ENCODE results near the gene DHX16. TPM values are rescaled to one million over a fixed set of nuclear protein-coding genes. Genes with fewer than 3 reads are reported as not detected.

Gene DHX16
- total RNA-seq = 29.3 TPM

GRCh38 chr6:30672445-30673253, at the start of gene DHX16:
Gene DHX16, minus strand, starts transcription at chr6:30673006. Its CDS starts 165 bp downstream, at chr6:30672841.

GRCh38 chr6:30719791-30720737, 47.3 kb upstream of the DHX16 start, which contains the start of gene TUBB:
Gene TUBB, plus strand, starts transcription at chr6:30720352. Its CDS starts 155 bp downstream, at chr6:30720507.

DNA sequence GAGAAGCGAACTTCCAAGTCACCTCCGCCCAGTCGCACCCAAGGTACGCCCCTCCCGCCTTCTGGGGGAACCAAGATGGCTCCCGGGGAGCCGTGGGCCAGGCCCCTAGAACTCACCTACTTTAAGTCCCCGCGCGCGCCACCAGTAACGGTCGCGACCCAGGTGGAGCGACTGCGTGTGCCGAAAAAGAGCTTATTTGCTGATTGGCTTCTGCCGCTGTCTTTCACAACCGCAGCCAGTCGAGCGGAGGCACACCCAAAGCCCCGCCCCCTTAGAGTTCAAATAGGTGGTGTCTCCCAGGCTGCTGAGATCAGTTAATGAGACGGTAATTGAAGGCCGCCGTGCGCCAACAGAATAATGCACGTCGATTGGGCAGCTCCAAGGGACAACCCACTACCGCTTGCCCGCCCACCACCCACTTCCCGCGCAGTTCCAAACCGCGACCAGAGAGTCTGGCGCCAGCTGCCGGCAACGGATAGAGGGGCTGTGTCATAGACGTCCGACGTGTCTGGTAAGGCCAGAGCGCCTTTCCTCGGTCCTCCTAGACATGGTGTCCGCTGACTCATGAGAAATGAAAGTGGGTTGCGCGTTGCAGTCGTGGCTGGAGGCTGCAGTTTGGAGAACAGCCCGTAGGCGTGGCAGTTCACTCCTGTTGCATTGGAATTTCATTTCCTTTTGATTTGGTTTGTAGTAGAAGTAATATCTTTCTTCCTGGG, 44.5 kb upstream of the DHX16 start, which contains the start of gene MDC1:
MDC1 (minus strand) TSS at position 153 of the 716 bp plus-strand sequence. CDS start 2,106 bp downstream, outside the sequence.

GRCh38 chr6:30690403-30691207, 17.8 kb upstream of the DHX16 start, which contains the start of gene NRM:
Gene NRM, minus strand, starts transcription at chr6:30690984. Its CDS starts 10 bp downstream, at chr6:30690974.

DNA sequence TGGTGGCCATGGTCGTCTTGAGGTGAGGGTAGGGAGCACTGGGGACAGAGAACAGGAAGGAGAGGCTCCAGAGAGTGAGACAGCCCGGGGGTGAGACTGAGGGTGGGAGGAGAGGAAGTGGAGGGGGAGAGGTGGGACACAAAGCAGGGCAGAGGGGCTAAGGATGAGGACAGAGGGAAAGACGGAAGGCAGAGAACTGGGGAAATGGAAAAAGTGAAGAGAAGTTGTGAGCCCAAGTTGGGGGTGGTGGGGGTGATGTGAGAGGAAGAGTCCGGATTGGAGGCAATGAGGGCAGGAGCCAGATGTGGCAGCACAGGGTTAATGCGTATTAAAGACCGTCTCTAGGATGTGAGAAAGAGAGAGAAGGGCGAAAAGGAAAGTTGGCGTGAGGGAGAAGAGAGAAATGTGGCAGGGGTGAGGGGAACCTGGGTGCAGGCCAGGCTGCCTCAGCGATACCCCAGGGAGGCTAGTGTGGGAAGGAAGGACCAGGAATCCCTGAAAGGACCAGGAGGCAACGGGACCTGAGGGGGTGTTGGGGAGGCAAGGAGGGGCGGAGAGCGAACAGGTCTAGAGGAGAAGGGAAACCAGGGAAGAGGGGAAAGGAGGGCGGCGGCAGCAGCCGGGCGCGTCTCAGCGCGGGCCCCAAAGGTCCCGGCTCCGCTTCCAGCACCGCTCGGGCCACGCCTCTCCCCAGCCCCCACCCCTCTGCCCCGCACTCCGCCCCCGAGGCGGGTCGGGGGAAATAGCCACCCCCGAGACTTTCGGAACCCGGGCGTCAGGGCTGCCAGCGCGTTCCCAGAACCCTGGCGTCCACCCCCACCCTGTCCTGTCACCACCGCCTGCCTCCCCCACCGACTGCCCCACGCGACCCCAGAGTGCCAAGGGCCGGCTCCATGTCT, 13.5 kb upstream of the DHX16 start, which contains the start of gene PPP1R18:
PPP1R18 (minus strand) TSS at position 637 of the 899 bp plus-strand sequence; CDS start at position 10, 627 bp downstream.

DNA sequence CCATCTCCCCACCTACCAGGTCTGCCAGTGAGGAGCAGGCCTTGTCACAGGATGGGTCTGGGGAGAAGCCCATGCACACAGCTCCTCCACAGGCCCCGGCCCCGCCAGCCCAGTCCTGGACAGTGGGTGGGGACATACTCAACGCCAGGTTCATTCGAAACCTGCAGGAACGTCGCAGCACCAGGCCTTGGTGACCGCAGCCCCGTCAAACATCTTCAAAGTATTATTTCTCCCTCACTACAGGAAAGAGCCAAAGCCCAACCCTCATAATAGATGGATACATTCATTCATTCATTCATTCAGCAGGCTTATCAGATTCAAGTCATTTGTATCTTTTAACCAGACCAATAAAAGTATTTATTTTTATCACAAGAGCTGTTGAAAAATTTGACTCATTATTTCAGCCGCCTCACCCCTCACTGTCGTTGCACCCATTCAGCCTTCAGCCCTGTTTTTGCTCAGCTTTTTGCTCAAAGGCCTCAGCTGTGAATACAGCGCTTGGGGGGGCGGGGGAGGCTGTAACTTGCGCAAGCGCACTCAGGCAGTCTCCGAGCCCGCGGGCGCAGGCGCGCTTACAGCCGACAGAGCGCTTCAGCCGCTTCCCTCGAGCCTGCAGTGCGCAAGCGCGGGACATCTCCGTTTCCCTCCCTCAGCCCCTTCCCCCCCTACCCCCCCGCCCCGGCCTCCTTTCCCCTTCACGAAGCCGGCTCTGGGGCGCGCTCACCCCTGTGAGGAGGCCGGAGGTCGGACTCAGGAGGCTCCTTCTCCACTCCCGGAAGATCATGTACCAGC, 26.2 kb downstream of the DHX16 start, which contains the start of gene C6orf136:
C6orf136 (plus strand) TSS at position 684 of the 792 bp plus-strand sequence; CDS start at position 783, 99 bp downstream.

GRCh38 chr6:30626484-30627366, 46.1 kb downstream of the DHX16 start, which contains the start of gene ATAT1:
Gene ATAT1, plus strand, starts transcription at chr6:30626874.

DNA sequence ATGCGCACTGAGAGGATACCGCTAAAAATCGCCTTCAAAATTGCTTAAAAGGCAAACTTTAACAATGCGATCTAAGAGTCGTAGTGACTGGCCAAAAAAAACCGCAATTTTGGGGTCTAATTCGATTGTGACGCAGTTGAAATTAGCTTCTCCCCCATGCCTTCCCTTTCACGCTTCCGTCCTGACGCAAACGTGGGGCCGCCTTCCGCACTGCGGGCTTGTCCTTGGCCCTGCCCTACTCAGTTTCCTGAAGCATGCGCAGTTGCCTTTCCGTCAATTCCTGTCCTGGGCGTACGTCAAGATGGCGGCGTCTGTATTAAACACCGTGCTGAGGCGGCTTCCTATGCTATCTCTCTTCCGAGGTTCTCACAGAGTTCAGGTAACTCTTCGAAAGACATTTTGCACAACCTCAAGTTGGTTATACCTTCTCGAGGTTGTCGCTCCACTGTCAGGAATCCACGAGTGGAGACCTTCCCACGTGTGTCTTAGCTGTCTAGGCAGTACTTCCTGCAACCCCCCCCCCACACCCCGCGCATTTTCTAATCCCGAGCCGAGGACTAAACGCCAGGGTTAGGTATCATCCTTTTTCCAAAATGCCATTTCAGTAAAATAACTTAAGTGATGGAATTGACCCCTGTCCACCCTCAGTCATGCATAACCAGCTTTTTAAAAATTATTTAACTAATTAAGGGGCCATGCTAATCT, 55.1 kb downstream of the DHX16 start, which contains the start of gene MRPS18B:
MRPS18B (plus strand) TSS at position 276 of the 705 bp plus-strand sequence; CDS start at position 302, 26 bp downstream.

GRCh38 chr6:30616811-30617564, 55.8 kb downstream of the DHX16 start, which contains the start of gene PPP1R10:
Gene PPP1R10, minus strand, starts transcription at chr6:30617243. Its CDS starts 7,299 bp downstream, at chr6:30609944.

Other genes starting within 250 kb of the DHX16 start
- gene HLA-E, start 183.5 kb downstream of the DHX16 start, total RNA-seq = 137 TPM
- 37.2 TPM for gene GNL1, start 116.5 kb downstream of the DHX16 start, total RNA-seq
- 16.3 TPM for gene PRR3, start 115.7 kb downstream of the DHX16 start, total RNA-seq
- 35.6 TPM for gene ABCF1, start 101.6 kb downstream of the DHX16 start, total RNA-seq
- gene PPP1R10, start 55.8 kb downstream of the DHX16 start, total RNA-seq = 39.9 TPM
- 40.3 TPM for gene MRPS18B, start 55.2 kb downstream of the DHX16 start, total RNA-seq
- gene ATAT1, start 46.1 kb downstream of the DHX16 start, total RNA-seq = 25.5 TPM
- 10.1 TPM for gene C6orf136, start 25.9 kb downstream of the DHX16 start, total RNA-seq
- gene PPP1R18, start 13.6 kb upstream of the DHX16 start, total RNA-seq = 20.6 TPM
- 4.3 TPM for gene NRM, start 18.0 kb upstream of the DHX16 start, total RNA-seq
- 26.2 TPM for gene MDC1, start 44.3 kb upstream of the DHX16 start, total RNA-seq
- gene TUBB, start 47.3 kb upstream of the DHX16 start, total RNA-seq = 432 TPM
- 68.1 TPM for gene FLOT1, start 69.7 kb upstream of the DHX16 start, total RNA-seq
- 7.5 TPM for gene IER3, start 71.5 kb upstream of the DHX16 start, total RNA-seq
- 148 TPM for gene DDR1, start 211.5 kb upstream of the DHX16 start, total RNA-seq
- 20.6 TPM for gene GTF2H4, start 235.2 kb upstream of the DHX16 start, total RNA-seq
- 30.6 TPM for gene VARS2, start 241.2 kb upstream of the DHX16 start, total RNA-seq